Left ventricle myocardium inferior (tissue), 1 donor: ENCODE results near the gene ALOX5. TPM values are rescaled to one million over a fixed set of nuclear protein-coding genes. Genes with fewer than 3 reads are reported as not detected.

ENCODE experiments used
- DNase-seq: peaks from one replicate; pipeline ENCODE4 v3.0.0-alpha.2; 2020
- H3K27ac ChIP-seq: fragments of 200-600 bp; replicated peaks from 2 replicates; pipeline ENCODE4 v1.8.0; 2021
- H3K27me3 ChIP-seq: fragments of 200-600 bp; 2 replicates; pipeline ENCODE4 v1.8.0; 2021; ENCODE audit warnings: low read depth
- H3K36me3 ChIP-seq: fragments of 200-600 bp; 2 replicates; pipeline ENCODE4 v1.8.0; 2021
- H3K4me1 ChIP-seq: fragments of 200-600 bp; 2 replicates; pipeline ENCODE4 v1.8.0; 2021
- H3K4me3 ChIP-seq: fragments of 200-600 bp; 2 replicates; pipeline ENCODE4 v1.8.0; 2021; ENCODE audit warnings: mild to moderate bottlenecking, moderate library complexity
- H3K9me3 ChIP-seq: fragments of 200-600 bp; replicated peaks from 2 replicates; pipeline ENCODE4 v1.8.0; 2021
- CTCF ChIP-seq: fragments of 200-600 bp; IDR thresholded peaks from 2 replicates; pipeline ENCODE4 v1.8.0; 2021; ENCODE audit warnings: antibody characterized with exemption, mild to moderate bottlenecking, borderline replicate concordance
- intact Hi-C: fragments of 100-400 bp; cut with micrococcal nuclease; formaldehyde crosslinking; loops from one replicate; pipeline ENCODE4 v1.11.0; 2022
- total RNA-seq: library from RNA; stranded (reverse); fragmentation: NEBNext Ultra II Directional; extraction: Animal tissue kit (Norgen Biotek cat#: 25700); gene quantifications from one replicate; pipeline ENCODE4 v1.2.1, GENCODE V29; 2021
- donor health status: DM: no; HTN: yes; CAD: no; lungs with severe emphysema.

Gene ALOX5
- total RNA-seq, 1 donor from 2014 or later, result 3.2 TPM

- no peaks in the 10 kb centered on the region for H3K9me3 ChIP-seq
- DNase-seq, result peak; percentile 19
- no peak for TF ChIP-seq CTCF
- H3K27me3 ChIP-seq, result no peaks in the 10 kb centered on the region
- H3K27ac ChIP-seq, result peak overlapping the region; percentile 67
- peaks cover 35% of the 10 kb centered on the region for H3K4me1 ChIP-seq
- H3K4me3 ChIP-seq, result no peak overlapping the region
- intact Hi-C loops, result no loop called here
- peaks cover 30% of the 10 kb centered on the region for H3K36me3 ChIP-seq
Observed at GRCh38 chr10:45463244-45464116, 89.5 kb downstream of the ALOX5 start.

- H3K27ac ChIP-seq, result no peak overlapping the region
- H3K4me1 ChIP-seq, result peaks cover 30% of the 10 kb centered on the region
- DNase-seq, result peak; percentile 74
- H3K27me3 ChIP-seq, result no peaks in the 10 kb centered on the region
- no peaks in the 10 kb centered on the region for H3K9me3 ChIP-seq
- TF ChIP-seq CTCF, result peak; percentile 97
- H3K36me3 ChIP-seq, result peaks cover 18% of the 10 kb centered on the region
- no peak overlapping the region for H3K4me3 ChIP-seq
- intact Hi-C loops, result no loop called here
Observed at GRCh38 chr10:45464958-45465567, 91.0 kb downstream of the ALOX5 start.

GRCh38 chr10:45466784-45467183 is 92.8 kb downstream of the ALOX5 start:
- intact Hi-C loops, result no loop called here
- Histone ChIP-seq H3K4me1 (peaks cover 44% of the 10 kb centered on the region), H3K27ac (no peak overlapping the region), H3K27me3 (no peaks in the 10 kb centered on the region), H3K9me3 (no peaks in the 10 kb centered on the region), H3K4me3 (no peak overlapping the region), H3K36me3 (peaks cover 9% of the 10 kb centered on the region)
- DNase-seq, result peak; percentile 17
- TF ChIP-seq CTCF, result no peak

- TF ChIP-seq CTCF, result no peak
- H3K36me3 ChIP-seq, result peaks cover 5% of the 10 kb centered on the region
- no peak overlapping the region for H3K4me3 ChIP-seq
- peaks cover 47% of the 10 kb centered on the region for H3K4me1 ChIP-seq
- H3K9me3 ChIP-seq, result no peaks in the 10 kb centered on the region
- no peak for DNase-seq
- intact Hi-C loops, result no loop called here
- H3K27me3 ChIP-seq, result no peaks in the 10 kb centered on the region
- H3K27ac ChIP-seq, result no peak overlapping the region
Observed at GRCh38 chr10:45468079-45468478, 94.1 kb downstream of the ALOX5 start.

- peaks cover 39% of the 10 kb centered on the region for H3K4me1 ChIP-seq
- H3K27ac ChIP-seq, result peak overlapping the region; percentile 63
- H3K9me3 ChIP-seq, result no peaks in the 10 kb centered on the region
- no peaks in the 10 kb centered on the region for H3K36me3 ChIP-seq
- intact Hi-C loops, result loop anchor here (10.0 kb wide), 1 partner anchor 54 kb away; no protein-coding TSS in a partner anchor
- peak overlapping the region; percentile 3 for H3K4me3 ChIP-seq
- no peaks in the 10 kb centered on the region for H3K27me3 ChIP-seq
- DNase-seq, result no peak
- no peak for TF ChIP-seq CTCF
Observed at GRCh38 chr10:45470098-45471012, 96.3 kb downstream of the ALOX5 start.
